WTC11 (cell line): Measurements from ENCODE around the gene SLC45A3.

Source experiments
- ATF3 ChIP-seq: sonication (generic); formaldehyde crosslinking; conservative IDR thresholded peaks from 2 replicates; pipeline ENCODE4 v1.8.1; 2022; ENCODE audit warnings: mild to moderate bottlenecking, missing genetic modification reagents
- CTCF ChIP-seq: fragments of 200-600 bp; IDR thresholded peaks from 2 replicates; pipeline ENCODE4 v1.8.0; 2022; ENCODE audit warnings: antibody characterized with exemption
- ELF4 ChIP-seq: sonication (generic); formaldehyde crosslinking; IDR thresholded peaks from 2 replicates; pipeline ENCODE4 v1.8.1; 2022; ENCODE audit warnings: low read depth, mild to moderate bottlenecking, moderate library complexity, missing genetic modification reagents
- IRF2 ChIP-seq: sonication (generic); formaldehyde crosslinking; IDR thresholded peaks from 2 replicates; pipeline ENCODE4 v1.8.0; 2022; ENCODE audit warnings: low read depth, missing genetic modification reagents, borderline replicate concordance
- NR1H2 ChIP-seq: sonication (generic); formaldehyde crosslinking; IDR thresholded peaks from 2 replicates; pipeline ENCODE4 v1.9.0; 2021; ENCODE audit warnings: mild to moderate bottlenecking, moderate library complexity, missing genetic modification reagents
- STAT6 ChIP-seq: sonication (generic); formaldehyde crosslinking; conservative IDR thresholded peaks from 2 replicates; pipeline ENCODE4 v1.8.1; 2023; ENCODE audit warnings: mild to moderate bottlenecking, low read depth, missing genetic modification reagents, moderate library complexity
- TEAD1 ChIP-seq: sonication (generic); formaldehyde crosslinking; IDR thresholded peaks from 2 replicates; pipeline ENCODE4 v1.8.0; 2022; ENCODE audit warnings: mild to moderate bottlenecking, missing genetic modification reagents
- TP53 ChIP-seq: sonication (generic); formaldehyde crosslinking; IDR thresholded peaks from 2 replicates; pipeline ENCODE4 v1.8.1; 2023; ENCODE audit warnings: mild to moderate bottlenecking, missing genetic modification reagents
- ZNF121 ChIP-seq: sonication (generic); formaldehyde crosslinking; IDR thresholded peaks from 2 replicates; pipeline ENCODE4 v1.8.0; 2023; ENCODE audit warnings: missing genetic modification reagents
- TF ChIP-seq, protein P1 (sequence below): sonication (generic); formaldehyde crosslinking; IDR thresholded peaks from 2 replicates; pipeline ENCODE4 v1.8.1; 2022; ENCODE audit warnings: mild to moderate bottlenecking, moderate library complexity, missing genetic modification reagents
- TF ChIP-seq, protein P2 (sequence below): sonication (generic); formaldehyde crosslinking; IDR thresholded peaks from 2 replicates; pipeline ENCODE4 v1.8.1; 2023; ENCODE audit warnings: mild to moderate bottlenecking, moderate library complexity, missing genetic modification reagents
- TF ChIP-seq, protein P3 (sequence below): sonication (generic); formaldehyde crosslinking; IDR thresholded peaks from 2 replicates; pipeline ENCODE4 v1.8.0; 2022; ENCODE audit warnings: mild to moderate bottlenecking, missing genetic modification reagents
- TF ChIP-seq, protein P4 (sequence below): sonication (generic); formaldehyde crosslinking; IDR thresholded peaks from 2 replicates; pipeline ENCODE4 v1.8.1; 2023; ENCODE audit warnings: mild to moderate bottlenecking, missing genetic modification reagents
- TF ChIP-seq, protein P5 (sequence below): sonication (generic); formaldehyde crosslinking; IDR thresholded peaks from 2 replicates; pipeline ENCODE4 v1.8.0; 2022; ENCODE audit warnings: mild to moderate bottlenecking, missing genetic modification reagents

DNA sequence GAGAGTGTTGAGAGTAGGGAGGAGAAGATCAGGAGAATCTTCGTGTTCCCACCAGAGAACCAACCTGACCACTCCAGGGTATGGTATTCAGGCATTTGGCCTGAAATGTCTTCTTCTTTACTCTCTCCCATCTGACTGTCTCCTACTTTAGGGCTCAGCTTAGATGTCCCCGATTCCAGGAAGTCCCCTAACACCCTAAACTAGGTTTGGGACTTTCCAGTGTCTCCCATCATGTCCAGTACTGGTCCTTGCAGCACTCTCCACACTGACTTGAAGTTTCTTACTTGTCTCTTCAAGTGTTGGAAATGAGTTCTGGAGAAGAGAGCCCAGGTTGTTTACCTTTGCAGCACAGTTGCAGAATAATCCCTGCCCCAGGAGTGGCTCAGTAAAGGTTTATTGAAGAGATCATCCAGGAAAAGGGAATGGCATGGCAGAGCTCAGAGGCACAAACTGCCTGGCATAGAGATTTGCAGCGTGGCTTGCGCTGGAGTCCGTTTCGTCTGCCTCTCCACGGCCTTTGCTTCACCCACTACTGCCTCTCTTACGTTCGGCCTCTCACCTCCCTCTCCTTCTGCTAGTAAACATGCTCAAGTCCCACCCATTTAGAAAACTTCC lies 42.3 kb downstream of the SLC45A3 start:
- TF ChIP-seq ZNF121 (CRISPR knock-in tag): no peak
- TF ChIP-seq, protein P1, sequence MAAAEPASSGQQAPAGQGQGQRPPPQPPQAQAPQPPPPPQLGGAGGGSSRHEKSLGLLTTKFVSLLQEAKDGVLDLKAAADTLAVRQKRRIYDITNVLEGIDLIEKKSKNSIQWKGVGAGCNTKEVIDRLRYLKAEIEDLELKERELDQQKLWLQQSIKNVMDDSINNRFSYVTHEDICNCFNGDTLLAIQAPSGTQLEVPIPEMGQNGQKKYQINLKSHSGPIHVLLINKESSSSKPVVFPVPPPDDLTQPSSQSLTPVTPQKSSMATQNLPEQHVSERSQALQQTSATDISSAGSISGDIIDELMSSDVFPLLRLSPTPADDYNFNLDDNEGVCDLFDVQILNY (CRISPR knock-in tag): no peak
- TF ChIP-seq CTCF: no peak
- TF ChIP-seq TP53 (CRISPR knock-in tag): no peak
- TF ChIP-seq, protein P2, sequence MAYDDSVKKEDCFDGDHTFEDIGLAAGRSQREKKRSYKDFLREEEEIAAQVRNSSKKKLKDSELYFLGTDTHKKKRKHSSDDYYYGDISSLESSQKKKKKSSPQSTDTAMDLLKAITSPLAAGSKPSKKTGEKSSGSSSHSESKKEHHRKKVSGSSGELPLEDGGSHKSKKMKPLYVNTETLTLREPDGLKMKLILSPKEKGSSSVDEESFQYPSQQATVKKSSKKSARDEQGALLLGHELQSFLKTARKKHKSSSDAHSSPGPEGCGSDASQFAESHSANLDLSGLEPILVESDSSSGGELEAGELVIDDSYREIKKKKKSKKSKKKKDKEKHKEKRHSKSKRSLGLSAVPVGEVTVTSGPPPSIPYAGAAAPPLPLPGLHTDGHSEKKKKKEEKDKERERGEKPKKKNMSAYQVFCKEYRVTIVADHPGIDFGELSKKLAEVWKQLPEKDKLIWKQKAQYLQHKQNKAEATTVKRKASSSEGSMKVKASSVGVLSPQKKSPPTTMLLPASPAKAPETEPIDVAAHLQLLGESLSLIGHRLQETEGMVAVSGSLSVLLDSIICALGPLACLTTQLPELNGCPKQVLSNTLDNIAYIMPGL (CRISPR knock-in tag): no peak
- no peak for TF ChIP-seq STAT6 (CRISPR knock-in tag)
- TF ChIP-seq, protein P3, sequence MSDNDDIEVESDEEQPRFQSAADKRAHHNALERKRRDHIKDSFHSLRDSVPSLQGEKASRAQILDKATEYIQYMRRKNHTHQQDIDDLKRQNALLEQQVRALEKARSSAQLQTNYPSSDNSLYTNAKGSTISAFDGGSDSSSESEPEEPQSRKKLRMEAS: no peak
- no peak for TF ChIP-seq NR1H2 (CRISPR knock-in tag)
- TF ChIP-seq, protein P4, sequence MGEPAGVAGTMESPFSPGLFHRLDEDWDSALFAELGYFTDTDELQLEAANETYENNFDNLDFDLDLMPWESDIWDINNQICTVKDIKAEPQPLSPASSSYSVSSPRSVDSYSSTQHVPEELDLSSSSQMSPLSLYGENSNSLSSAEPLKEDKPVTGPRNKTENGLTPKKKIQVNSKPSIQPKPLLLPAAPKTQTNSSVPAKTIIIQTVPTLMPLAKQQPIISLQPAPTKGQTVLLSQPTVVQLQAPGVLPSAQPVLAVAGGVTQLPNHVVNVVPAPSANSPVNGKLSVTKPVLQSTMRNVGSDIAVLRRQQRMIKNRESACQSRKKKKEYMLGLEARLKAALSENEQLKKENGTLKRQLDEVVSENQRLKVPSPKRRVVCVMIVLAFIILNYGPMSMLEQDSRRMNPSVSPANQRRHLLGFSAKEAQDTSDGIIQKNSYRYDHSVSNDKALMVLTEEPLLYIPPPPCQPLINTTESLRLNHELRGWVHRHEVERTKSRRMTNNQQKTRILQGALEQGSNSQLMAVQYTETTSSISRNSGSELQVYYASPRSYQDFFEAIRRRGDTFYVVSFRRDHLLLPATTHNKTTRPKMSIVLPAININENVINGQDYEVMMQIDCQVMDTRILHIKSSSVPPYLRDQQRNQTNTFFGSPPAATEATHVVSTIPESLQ: no peak
- no peak for TF ChIP-seq ELF4 (CRISPR knock-in tag)
- TF ChIP-seq ATF3: no peak
- TF ChIP-seq TEAD1: no peak
- TF ChIP-seq, protein P5, sequence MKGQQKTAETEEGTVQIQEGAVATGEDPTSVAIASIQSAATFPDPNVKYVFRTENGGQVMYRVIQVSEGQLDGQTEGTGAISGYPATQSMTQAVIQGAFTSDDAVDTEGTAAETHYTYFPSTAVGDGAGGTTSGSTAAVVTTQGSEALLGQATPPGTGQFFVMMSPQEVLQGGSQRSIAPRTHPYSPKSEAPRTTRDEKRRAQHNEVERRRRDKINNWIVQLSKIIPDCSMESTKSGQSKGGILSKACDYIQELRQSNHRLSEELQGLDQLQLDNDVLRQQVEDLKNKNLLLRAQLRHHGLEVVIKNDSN (CRISPR knock-in tag): no peak
- TF ChIP-seq IRF2 (CRISPR knock-in tag): no peak
